ENCODE measurements around the gene TNNT1.

DNA sequence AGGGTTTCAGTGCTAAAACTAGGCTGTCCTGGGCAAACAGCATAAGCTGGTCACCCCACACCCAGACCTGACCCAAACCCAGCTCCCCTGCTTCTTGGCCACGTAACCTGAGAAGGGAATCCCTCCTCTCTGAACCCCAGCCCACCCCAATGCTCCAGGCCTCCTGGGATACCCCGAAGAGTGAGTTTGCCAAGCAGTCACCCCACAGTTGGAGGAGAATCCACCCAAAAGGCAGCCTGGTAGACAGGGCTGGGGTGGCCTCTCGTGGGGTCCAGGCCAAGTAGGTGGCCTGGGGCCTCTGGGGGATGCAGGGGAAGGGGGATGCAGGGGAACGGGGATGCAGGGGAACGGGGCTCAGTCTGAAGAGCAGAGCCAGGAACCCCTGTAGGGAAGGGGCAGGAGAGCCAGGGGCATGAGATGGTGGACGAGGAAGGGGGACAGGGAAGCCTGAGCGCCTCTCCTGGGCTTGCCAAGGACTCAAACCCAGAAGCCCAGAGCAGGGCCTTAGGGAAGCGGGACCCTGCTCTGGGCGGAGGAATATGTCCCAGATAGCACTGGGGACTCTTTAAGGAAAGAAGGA lies 34.4 kb downstream of the TNNT1 start:
- TF ChIP-seq POLR2A (IDR thresholded peaks at IDR 0.05) = no peak
- TF ChIP-seq, protein P1, sequence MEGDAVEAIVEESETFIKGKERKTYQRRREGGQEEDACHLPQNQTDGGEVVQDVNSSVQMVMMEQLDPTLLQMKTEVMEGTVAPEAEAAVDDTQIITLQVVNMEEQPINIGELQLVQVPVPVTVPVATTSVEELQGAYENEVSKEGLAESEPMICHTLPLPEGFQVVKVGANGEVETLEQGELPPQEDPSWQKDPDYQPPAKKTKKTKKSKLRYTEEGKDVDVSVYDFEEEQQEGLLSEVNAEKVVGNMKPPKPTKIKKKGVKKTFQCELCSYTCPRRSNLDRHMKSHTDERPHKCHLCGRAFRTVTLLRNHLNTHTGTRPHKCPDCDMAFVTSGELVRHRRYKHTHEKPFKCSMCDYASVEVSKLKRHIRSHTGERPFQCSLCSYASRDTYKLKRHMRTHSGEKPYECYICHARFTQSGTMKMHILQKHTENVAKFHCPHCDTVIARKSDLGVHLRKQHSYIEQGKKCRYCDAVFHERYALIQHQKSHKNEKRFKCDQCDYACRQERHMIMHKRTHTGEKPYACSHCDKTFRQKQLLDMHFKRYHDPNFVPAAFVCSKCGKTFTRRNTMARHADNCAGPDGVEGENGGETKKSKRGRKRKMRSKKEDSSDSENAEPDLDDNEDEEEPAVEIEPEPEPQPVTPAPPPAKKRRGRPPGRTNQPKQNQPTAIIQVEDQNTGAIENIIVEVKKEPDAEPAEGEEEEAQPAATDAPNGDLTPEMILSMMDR (IDR thresholded peaks at IDR 0.05) = no peak
